Frontal cortex (tissue), 4 donors: ENCODE measurements around the gene SUPT6H. TPM values are rescaled to one million over a fixed set of nuclear protein-coding genes. Genes with fewer than 3 reads are reported as not detected.
"Not testable (repeated sequence)": the region's sequence is repeated elsewhere in the genome, so short reads cannot be mapped to it uniquely, and the experiment has no call there.

Source experiments
- DNase-seq, 2 donors: peaks; one replicate each; pipeline ENCODE4 v3.0.0; 2012; ENCODE audit warnings: low spot score in 2 of 2
- FAIRE-seq: peaks from 2 replicates; lab custom pipeline; 2012; peaks lifted over from hg19 to GRCh38; lab: Jason Lieb, UNC
- total RNA-seq: library from RNA; depleted of rRNA; stranded (reverse); fragments of >200 nt; gene quantifications from one replicate; pipeline ENCODE4 v1.2.3, GENCODE V29; 2014
- donor health status: control.
- donor health status: control.
- donor health status: control.

SUPT6H gene
- total RNA-seq, 1 donor from 2014 or later = 28.9 TPM

- DNase-seq = peak; percentile 90 to 94
- no peak for FAIRE-seq
Measured at GRCh38 chr17:28728364-28729200, 66.6 kb downstream of the SUPT6H start, which contains the start of gene NEK8. NEK8 (plus strand) TSS chr17:28728788; CDS start chr17:28728814, 26 bp downstream.

DNA sequence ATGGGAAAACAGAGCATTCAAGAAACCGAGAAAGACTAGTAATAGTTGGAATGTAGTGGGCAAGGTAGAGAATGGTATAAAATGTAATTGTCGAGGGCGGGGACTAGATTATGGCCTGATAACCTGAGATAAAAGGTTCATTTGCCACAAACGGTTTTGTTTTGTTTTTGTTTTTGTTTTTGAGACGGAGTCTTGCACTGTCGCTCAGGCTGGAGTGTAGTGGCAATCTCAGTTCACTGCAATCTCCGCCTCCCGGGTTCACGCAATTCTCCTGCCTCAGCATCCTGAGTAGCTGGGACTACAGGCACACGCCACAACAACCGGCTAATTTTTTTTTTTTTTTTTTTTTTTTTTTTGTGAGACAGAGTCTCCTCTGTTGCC lies 67.9 kb downstream of the SUPT6H start:
- FAIRE-seq = no peak
- DNase-seq = no peak

DNA sequence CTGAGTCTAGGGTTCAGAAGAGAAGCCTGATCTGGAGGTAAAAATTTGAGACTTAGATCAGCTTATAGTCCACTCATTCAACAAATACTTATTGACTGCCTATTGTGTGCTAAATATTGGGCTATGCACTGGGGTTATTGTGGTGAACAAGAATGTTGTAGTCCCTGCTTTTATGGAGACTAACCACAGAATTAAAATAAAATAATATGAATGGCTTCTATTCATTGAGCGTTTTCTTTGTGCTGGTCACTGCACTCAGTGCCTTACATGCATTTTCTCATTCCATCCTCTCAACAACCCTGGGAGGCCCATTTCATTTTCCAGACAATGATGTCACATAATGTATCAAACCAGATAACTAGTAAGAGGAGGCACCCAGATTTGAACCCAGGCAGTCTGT lies 71.3 kb downstream of the SUPT6H start:
- FAIRE-seq (no peak), DNase-seq (no peak)

- DNase-seq = no peak
- FAIRE-seq = no peak
Measured at GRCh38 chr17:28734712-28735241, 72.8 kb downstream of the SUPT6H start.

GRCh38 chr17:28735242-28735722 lies 73.3 kb downstream of the SUPT6H start:
- no peak for FAIRE-seq

DNA sequence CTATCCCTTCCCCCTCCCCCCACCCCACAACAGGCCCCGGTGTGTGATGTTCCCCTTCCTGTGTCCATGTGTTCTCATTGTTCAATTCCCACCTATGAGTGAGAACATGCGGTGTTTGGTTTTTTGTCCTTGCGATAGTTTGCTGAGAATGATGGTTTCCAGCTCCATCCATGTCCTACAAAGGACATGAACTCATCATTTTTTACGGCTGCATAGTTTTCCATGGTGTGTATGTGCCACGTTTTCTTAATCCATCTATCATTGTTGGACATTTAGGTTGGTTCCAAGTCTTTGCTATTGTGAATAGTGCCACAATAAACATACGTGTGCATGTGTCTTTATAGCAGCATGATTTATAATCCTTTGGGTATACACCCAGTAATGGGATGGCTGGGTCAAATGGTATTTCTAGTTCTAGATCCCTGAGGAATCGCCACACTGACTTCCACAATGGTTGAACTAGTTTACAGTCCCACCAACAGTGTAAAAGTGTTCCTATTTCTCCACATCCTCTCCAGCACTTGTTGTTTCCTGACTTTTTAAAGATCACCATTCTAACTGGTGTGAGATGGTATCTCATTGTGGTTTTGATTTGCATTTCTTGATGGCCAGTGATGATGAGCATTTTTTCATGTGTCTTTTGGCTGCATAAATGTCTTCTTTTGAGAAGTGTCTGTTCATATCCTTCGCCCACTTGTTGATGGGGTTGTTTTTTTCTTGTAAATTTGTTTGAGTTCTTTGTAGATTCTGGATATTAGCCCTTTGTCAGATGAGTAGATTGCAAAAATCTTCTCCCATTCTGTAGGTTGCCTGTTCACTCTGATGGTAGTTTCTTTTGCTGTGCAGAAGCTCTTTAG lies 74.1 kb downstream of the SUPT6H start:
- DNase-seq, FAIRE-seq: not testable (repeated sequence)

More at GRCh38 chr17:28735242-28735722, 73.3 kb downstream of the SUPT6H start:
- DNase-seq = no peak

DNA sequence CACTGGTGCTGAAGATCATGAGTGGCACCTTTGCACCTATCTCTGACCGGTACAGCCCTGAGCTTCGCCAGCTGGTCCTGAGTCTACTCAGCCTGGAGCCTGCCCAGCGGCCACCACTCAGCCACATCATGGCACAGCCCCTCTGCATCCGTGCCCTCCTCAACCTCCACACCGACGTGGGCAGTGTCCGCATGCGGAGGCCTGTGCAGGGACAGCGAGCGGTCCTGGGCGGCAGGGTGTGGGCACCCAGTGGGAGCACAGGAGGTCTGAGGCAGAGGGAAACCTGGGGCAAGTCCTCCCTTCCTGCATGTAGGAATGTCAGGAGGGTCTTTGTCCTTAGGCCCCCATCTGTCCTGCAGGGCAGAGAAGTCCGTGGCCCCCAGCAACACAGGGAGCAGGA lies 75.3 kb downstream of the SUPT6H start:
- FAIRE-seq (no peak), DNase-seq (no peak)

GRCh38 chr17:28737770-28738679 lies 76.0 kb downstream of the SUPT6H start:
- DNase-seq = no peak
- no peak for FAIRE-seq

DNA sequence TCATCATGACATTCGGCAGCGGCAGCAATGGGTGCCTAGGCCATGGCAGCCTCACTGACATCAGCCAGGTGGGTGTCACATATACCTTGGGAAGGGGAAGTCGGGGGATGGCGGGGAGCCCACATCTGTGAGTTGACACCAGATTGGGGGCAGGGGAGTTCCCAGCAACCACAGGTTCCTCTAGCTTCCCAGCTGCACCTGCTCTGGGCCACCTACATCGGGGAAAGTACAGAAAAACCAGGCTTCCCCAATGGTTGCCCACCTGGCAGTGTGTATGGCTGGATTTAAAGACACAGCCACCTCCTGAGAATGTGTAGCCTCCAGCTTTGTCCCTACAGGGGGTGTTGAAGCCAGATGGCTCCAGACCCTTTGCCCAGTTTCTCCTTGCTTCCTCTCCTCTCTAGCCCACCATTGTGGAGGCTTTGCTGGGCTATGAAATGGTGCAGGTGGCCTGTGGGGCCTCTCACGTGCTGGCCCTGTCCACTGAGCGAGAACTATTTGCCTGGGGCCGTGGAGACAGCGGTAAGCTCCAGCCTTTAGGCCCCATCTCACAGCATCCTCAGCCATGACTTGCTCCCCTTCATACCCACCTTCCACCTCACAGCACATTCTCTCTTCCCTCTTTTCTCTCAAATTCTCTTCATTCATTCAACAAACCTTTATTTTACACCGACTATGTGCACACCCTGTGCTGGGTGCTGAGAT lies 76.8 kb downstream of the SUPT6H start:
- FAIRE-seq = no peak

DNA sequence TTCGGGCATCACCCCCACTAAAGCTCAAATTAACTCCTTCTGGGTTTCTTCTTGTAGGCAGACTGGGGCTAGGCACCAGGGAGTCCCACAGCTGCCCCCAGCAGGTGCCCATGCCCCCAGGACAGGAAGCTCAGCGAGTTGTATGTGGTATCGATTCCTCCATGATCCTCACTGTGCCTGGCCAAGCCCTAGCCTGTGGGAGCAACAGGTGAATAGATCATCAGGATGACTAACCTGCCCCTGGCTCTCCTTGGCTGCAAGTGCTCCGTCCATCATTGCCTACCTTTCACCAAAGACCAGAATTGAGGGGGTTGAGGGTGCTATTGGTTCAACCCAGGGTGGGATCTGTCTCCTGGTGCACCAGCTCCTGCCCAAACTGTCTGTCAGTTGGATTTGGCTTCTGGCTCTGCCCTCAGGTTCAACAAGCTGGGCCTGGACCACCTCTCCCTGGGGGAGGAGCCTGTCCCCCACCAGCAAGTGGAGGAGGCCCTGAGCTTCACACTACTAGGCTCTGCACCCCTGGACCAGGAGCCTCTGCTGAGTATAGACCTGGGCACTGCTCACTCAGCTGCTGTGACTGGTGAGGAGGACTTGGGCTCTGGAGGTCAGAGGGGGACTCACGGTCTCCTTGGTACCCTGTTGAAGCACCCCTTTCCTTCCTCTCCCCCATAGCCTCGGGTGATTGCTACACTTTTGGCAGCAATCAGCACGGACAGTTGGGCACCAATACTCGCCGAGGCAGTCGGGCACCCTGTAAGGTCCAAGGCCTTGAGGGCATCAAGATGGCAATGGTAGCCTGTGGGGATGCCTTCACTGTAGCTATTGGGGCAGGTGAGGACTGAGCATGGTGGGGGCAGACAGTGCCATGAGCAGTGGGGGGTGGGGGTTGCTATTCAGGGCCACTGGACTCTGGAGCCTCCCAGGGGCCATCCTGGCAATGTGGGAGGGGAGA lies 78.7 kb downstream of the SUPT6H start:
- DNase-seq = no peak
- no peak for FAIRE-seq

More for the DNA sequence above, 76.8 kb downstream of the SUPT6H start:
- no peak for DNase-seq

DNA sequence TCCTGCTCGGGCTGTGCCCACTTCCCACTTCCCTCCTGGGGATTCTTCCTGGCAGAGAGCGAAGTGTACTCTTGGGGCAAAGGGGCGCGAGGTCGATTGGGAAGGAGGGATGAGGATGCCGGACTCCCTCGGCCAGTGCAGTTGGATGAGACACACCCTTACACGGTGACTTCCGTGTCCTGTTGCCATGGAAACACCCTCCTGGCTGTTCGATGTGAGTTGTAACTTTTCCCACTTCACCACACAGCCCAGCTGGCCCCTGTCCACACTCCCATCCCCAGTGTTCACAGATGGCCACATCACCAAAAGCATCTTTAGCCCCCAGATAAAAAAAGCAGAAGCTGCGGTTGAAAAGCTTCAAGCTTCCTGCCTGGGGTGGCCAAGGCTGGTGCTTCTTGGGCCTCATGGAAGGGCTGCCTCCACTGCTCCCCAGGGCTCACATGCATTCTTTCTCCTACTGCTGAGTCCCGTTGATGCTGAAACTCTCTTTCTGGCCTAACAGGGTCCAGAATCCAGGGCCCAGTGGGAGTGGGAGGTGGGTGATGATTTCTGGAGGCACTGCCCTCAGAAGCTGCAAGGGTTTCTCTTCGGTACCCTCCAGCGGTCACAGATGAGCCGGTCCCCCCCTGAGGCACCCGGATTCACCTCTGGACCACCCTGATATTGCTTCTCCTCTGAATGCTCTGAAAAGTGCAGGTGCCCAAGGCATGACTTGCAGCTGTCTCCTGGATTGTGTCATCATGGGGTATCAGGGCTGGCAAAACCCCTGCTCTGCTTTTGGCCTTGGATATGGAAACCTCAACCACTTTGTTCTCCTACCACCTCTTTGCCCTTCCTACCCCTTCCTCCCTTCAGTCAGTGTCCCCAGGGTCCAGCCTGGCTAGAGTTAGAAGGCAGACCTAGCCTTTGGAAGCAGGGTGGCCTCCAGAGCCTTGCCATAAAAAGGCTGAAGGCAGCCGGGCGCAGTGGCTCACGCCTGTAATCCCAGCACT lies 79.6 kb downstream of the SUPT6H start:
- DNase-seq (peak in 1 of 2 donors; percentile 42), FAIRE-seq (no peak)

GRCh38 chr17:28743243-28744103 lies 81.5 kb downstream of the SUPT6H start, which contains the start of gene TRAF4:
TRAF4 (plus strand) TSS chr17:28744011; CDS start chr17:28744113, 102 bp downstream.
- DNase-seq (peak; percentile 93 to 95), FAIRE-seq (no peak)

GRCh38 chr17:28744104-28744971 lies 82.3 kb downstream of the SUPT6H start:
- peak; percentile 82 to 90 for DNase-seq

More at GRCh38 chr17:28744104-28744971, 82.3 kb downstream of the SUPT6H start:
- no peak for FAIRE-seq
